HepG2 (cell line): ENCODE data around the gene CPT1A.

ENCODE experiments used
- CTCF ChIP-seq: sonication (generic); formaldehyde crosslinking; IDR thresholded peaks from 2 replicates; pipeline ENCODE4 v1.5.0; 2020; ENCODE audit warnings: mild to moderate bottlenecking, missing genetic modification reagents, moderate library complexity
- HDAC6 ChIP-seq: fragments of 200-600 bp; sonication (generic); IDR thresholded peaks from 2 replicates; pipeline ENCODE4 v1.7.0; 2017; ENCODE audit warnings: mild to moderate bottlenecking, antibody characterized with exemption, low read length, low read depth
- SP2 ChIP-seq: sonication (generic); formaldehyde crosslinking; IDR thresholded peaks from 2 replicates; pipeline ENCODE4 v1.5.1; 2020; ENCODE audit warnings: mild to moderate bottlenecking, missing genetic modification reagents
- U2AF1 ChIP-seq: fragments of 200-400 bp; formaldehyde crosslinking; optimal IDR thresholded peaks from 2 replicates; pipeline ENCODE3; 2017; ENCODE audit warnings: mild to moderate bottlenecking, low read depth, low read length

GRCh38 chr11:68722143-68722542 lies 119.6 kb downstream of the CPT1A start:
- TF ChIP-seq U2AF1 = no peak
- TF ChIP-seq SP2 = no peak
- no peak for TF ChIP-seq CTCF (CRISPR knock-in tag)
- TF ChIP-seq HDAC6 = no peak
